Sigmoid colon (tissue), 7 donors: Measurements from ENCODE around the gene NRM. TPM values are rescaled to one million over a fixed set of nuclear protein-coding genes. Genes with fewer than 3 reads are reported as not detected.

Experiments used
- DNase-seq: peaks from one replicate; pipeline ENCODE4 v3.0.0-alpha.2; 2019
- H3K27ac ChIP-seq, 4 donors: fragments of 200-600 bp; sonication (generic); one replicate each; pipeline ENCODE4 v1.5.1; 2016 to 2019; ENCODE audit warnings: mild to moderate bottlenecking in 1 of 4
- H3K27me3 ChIP-seq, 3 donors: fragments of 200-600 bp; sonication (generic); one replicate each; pipeline ENCODE4 v1.5.1; 2019; ENCODE audit warnings: mild to moderate bottlenecking in 1 of 3
- H3K36me3 ChIP-seq, 4 donors: fragments of 200-600 bp; sonication (generic); one replicate each; pipeline ENCODE4 v1.5.1; 2016 to 2019
- H3K4me1 ChIP-seq, 4 donors: fragments of 200-600 bp; sonication (generic); one replicate each; pipeline ENCODE4 v1.5.1; 2017 to 2019
- H3K4me3 ChIP-seq, 4 donors: fragments of 200-600 bp; sonication (generic); one replicate each; pipeline ENCODE4 v1.5.1; 2017 to 2019; ENCODE audit warnings: mild to moderate bottlenecking in 2 of 4, moderate library complexity in 1 of 4
- H3K9me3 ChIP-seq, 4 donors: fragments of 200-600 bp in 3 of 4; sonication (generic) in 3 of 4; one replicate each; pipeline versions ENCODE4 v1.5.1 to v1.6.1; 2013 to 2019
- CTCF ChIP-seq, 4 experiments: fragments of 450-650 bp in 3 of 4; fragments of 200-600 bp in 1 of 4; IDR thresholded peaks; one replicate each; pipeline ENCODE4 v1.5.1; 2016 to 2019; ENCODE audit warnings: antibody characterized with exemption in 4 of 4, mild to moderate bottlenecking in 3 of 4, moderate library complexity in 2 of 4
- EP300 ChIP-seq, 4 donors: sonication (generic); formaldehyde crosslinking; IDR thresholded peaks; one replicate each; pipeline ENCODE4 v1.6.1; 2017; ENCODE audit warnings: antibody characterized with exemption in 4 of 4
- POLR2A ChIP-seq, 2 donors: fragments of 450-650 bp; IDR thresholded peaks; one replicate each; pipeline ENCODE4 v1.6.1; 2016; ENCODE audit warnings: antibody characterized with exemption in 2 of 2, mild to moderate bottlenecking in 2 of 2, moderate library complexity in 2 of 2
- POLR2AphosphoS5 ChIP-seq, 4 donors: sonication (generic); formaldehyde crosslinking; IDR thresholded peaks; one replicate each; pipeline ENCODE4 v1.6.1; 2017; ENCODE audit warnings: antibody characterized with exemption in 4 of 4
- WGBS, 2 donors: extraction: QIAGEN DNeasy Blood & Tissue Kit; methylation state at CpG; one replicate each; pipeline ENCODE4 v1.1.7; 2013; 5-methylcytosine and 5-hydroxymethylcytosine counted together
- intact Hi-C: fragments of 100-400 bp; cut with DNase I; formaldehyde crosslinking; loops from one replicate; pipeline ENCODE4 v1.15.1; 2023
- polyA plus RNA-seq, 3 donors: library from polyadenylated mRNA; stranded (reverse); fragments of 200-250 nt; gene quantifications; one replicate each; pipeline ENCODE4 v1.2.3, GENCODE V29; 2013
- total RNA-seq, 4 donors: library from RNA; depleted of rRNA; stranded (reverse); fragments of >200 nt; gene quantifications; one replicate each; pipeline ENCODE4 v1.1.0, GENCODE V29; 2016
- donor health status: healthy with polysubstance abuse.
- donor health status: Bipolar disorder and iron deficiency.
- donor health status: healthy.

The NRM gene
- total and polyA plus RNA-seq, 7 donors, result 1.8 to 13.8 (median 3.6) TPM

GRCh38 chr6:30657454-30657853 lies 33.3 kb downstream of the NRM start:
- intact Hi-C loops, result no loop called here
- Histone ChIP-seq H3K9me3 (no peaks in the 10 kb centered on the region), H3K4me1 (no peaks in the 10 kb centered on the region), H3K36me3 (peaks cover 63 to 100% (median 87%) of the 10 kb centered on the region in 4 donors), H3K27ac (no peak overlapping the region), H3K27me3 (no peaks in the 10 kb centered on the region), H3K4me3 (no peak overlapping the region)
- no peak for DNase-seq
- TF ChIP-seq EP300 (IDR thresholded peaks at IDR 0.05), result no peak
- no peak for TF ChIP-seq POLR2A (IDR thresholded peaks at IDR 0.05)
- no peak for TF ChIP-seq CTCF (IDR thresholded peaks at IDR 0.05)
- TF ChIP-seq POLR2AphosphoS5 (IDR thresholded peaks at IDR 0.05), result no peak

- no peak for DNase-seq
- intact Hi-C loops, result no loop called here
Measured at GRCh38 chr6:30656513-30656912, 34.3 kb downstream of the NRM start.

GRCh38 chr6:30655743-30656094 lies 35.1 kb downstream of the NRM start:
- no peak for DNase-seq
- H3K4me1 ChIP-seq, result no peaks in the 10 kb centered on the region
- WGBS, 2 donors, result 95 to 98% methylated on average over 3 of the region's 3 CpGs
- no peak for TF ChIP-seq POLR2AphosphoS5 (IDR thresholded peaks at IDR 0.05)
- no peak for TF ChIP-seq CTCF (IDR thresholded peaks at IDR 0.05)
- no peak for TF ChIP-seq POLR2A (IDR thresholded peaks at IDR 0.05)
- TF ChIP-seq EP300 (IDR thresholded peaks at IDR 0.05), result no peak
- no peak overlapping the region for H3K4me3 ChIP-seq
- no peaks in the 10 kb centered on the region for H3K9me3 ChIP-seq
- peaks cover 65 to 100% (median 87%) of the 10 kb centered on the region in 4 donors for H3K36me3 ChIP-seq
- intact Hi-C loops, result no loop called here
- H3K27me3 ChIP-seq, result no peaks in the 10 kb centered on the region
- no peak overlapping the region for H3K27ac ChIP-seq

More at GRCh38 chr6:30656513-30656912, 34.3 kb downstream of the NRM start:
- no peaks in the 10 kb centered on the region for H3K4me1 ChIP-seq
- no peak overlapping the region for H3K27ac ChIP-seq
- WGBS, 2 donors, result 80 to 86% methylated on average over 7 of the region's 7 CpGs
- no peak overlapping the region for H3K4me3 ChIP-seq
- no peak for TF ChIP-seq CTCF (IDR thresholded peaks at IDR 0.05)
- no peak for TF ChIP-seq EP300 (IDR thresholded peaks at IDR 0.05)
- no peak for TF ChIP-seq POLR2AphosphoS5 (IDR thresholded peaks at IDR 0.05)
- no peak for TF ChIP-seq POLR2A (IDR thresholded peaks at IDR 0.05)
- peaks cover 70 to 100% (median 86%) of the 10 kb centered on the region in 4 donors for H3K36me3 ChIP-seq
- no peaks in the 10 kb centered on the region for H3K9me3 ChIP-seq
- no peaks in the 10 kb centered on the region for H3K27me3 ChIP-seq

- DNase-seq, result no peak
- no peak overlapping the region for H3K4me3 ChIP-seq
- WGBS, 2 donors, result 91 to 93% methylated on average over 19 of the region's 19 CpGs
- no peaks in the 10 kb centered on the region for H3K27me3 ChIP-seq
- H3K9me3 ChIP-seq, result no peaks in the 10 kb centered on the region
- no peak for TF ChIP-seq POLR2AphosphoS5 (IDR thresholded peaks at IDR 0.05)
- no peak for TF ChIP-seq POLR2A (IDR thresholded peaks at IDR 0.05)
- TF ChIP-seq CTCF (IDR thresholded peaks at IDR 0.05), result no peak
- no peak for TF ChIP-seq EP300 (IDR thresholded peaks at IDR 0.05)
- H3K36me3 ChIP-seq, result peaks cover 61 to 99% (median 83%) of the 10 kb centered on the region in 4 donors
- intact Hi-C loops, result no loop called here
- no peaks in the 10 kb centered on the region for H3K4me1 ChIP-seq
- no peak overlapping the region for H3K27ac ChIP-seq
Measured at GRCh38 chr6:30654798-30655742, 35.7 kb downstream of the NRM start.
